ENCODE results near the gene EPHA7.

EPHA7 gene

DNA sequence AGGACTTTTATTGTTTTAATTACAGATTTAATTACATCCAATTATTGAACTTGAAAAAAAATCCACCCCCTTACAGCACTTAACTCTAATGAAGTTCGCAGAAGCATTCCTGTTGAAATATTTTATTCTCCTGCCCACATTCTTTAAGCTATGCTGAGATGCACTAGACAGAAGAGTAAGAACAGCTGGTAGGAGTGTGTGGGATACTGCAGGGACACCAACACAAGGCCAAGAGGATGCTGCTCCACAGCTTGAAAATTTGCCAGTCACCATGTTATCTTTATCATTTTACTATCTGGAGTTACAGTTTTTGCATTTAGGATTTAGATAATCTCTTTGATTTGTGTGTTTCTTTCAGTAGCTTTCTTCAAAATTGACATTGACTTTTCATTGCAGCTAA, 180.7 kb downstream of the EPHA7 start:
- H3K4me3 ChIP-seq (ENCODE audit: low read depth, low read length): no peak overlapping the region
- no peak for DNase-seq (ENCODE audit: low read depth)
- TF ChIP-seq, protein P1, sequence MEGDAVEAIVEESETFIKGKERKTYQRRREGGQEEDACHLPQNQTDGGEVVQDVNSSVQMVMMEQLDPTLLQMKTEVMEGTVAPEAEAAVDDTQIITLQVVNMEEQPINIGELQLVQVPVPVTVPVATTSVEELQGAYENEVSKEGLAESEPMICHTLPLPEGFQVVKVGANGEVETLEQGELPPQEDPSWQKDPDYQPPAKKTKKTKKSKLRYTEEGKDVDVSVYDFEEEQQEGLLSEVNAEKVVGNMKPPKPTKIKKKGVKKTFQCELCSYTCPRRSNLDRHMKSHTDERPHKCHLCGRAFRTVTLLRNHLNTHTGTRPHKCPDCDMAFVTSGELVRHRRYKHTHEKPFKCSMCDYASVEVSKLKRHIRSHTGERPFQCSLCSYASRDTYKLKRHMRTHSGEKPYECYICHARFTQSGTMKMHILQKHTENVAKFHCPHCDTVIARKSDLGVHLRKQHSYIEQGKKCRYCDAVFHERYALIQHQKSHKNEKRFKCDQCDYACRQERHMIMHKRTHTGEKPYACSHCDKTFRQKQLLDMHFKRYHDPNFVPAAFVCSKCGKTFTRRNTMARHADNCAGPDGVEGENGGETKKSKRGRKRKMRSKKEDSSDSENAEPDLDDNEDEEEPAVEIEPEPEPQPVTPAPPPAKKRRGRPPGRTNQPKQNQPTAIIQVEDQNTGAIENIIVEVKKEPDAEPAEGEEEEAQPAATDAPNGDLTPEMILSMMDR (conservative IDR thresholded peaks at IDR 0.05; ENCODE audit: low read depth, low read length): no peak

DNA sequence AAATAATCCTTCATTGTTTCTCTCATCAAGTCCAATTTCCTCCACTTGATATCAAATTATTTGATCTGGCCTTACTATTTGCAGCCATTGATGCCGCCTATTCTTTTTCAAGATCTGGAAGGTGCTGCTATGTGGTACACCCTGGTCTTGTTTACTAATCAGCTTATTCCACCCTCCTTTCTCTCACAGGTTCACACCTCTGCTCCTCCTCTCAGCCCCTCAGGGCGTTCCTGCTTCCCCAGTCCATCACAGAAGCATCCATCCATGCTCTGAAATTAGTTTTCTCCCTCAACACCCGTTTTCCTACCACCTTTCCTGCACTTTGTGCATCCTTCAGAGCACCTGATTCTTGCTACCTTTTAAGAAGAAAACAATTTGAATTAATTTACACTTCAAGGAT, 183.6 kb downstream of the EPHA7 start:
- TF ChIP-seq, protein P1 (conservative IDR thresholded peaks at IDR 0.05; ENCODE audit: low read depth, low read length): no peak
- no peak for DNase-seq (ENCODE audit: low read depth)
- no peak overlapping the region for H3K4me3 ChIP-seq (ENCODE audit: low read depth, low read length)

DNA sequence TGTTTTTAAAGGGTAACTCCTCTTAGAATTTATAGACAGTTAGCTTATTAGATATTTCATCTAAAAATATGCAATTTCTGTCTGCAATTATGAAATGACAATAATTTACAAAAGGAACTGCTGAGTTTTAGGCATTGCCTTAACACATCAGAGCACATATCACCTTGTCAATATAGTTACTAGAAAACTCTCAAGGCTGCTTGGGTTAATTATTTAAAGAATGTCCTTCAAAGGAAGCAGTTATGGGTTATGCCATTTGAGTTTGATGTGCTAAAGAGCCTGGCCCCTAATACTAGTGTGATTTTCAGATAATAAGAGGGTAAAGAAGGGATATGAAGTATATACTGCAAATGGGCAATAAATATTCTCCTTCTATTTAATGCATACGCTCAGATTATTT, 192.5 kb downstream of the EPHA7 start:
- TF ChIP-seq, protein P1 (conservative IDR thresholded peaks at IDR 0.05; ENCODE audit: low read depth, low read length): no peak
- no peak for DNase-seq (ENCODE audit: low read depth)
- H3K4me3 ChIP-seq (ENCODE audit: low read depth, low read length): no peak overlapping the region

DNA sequence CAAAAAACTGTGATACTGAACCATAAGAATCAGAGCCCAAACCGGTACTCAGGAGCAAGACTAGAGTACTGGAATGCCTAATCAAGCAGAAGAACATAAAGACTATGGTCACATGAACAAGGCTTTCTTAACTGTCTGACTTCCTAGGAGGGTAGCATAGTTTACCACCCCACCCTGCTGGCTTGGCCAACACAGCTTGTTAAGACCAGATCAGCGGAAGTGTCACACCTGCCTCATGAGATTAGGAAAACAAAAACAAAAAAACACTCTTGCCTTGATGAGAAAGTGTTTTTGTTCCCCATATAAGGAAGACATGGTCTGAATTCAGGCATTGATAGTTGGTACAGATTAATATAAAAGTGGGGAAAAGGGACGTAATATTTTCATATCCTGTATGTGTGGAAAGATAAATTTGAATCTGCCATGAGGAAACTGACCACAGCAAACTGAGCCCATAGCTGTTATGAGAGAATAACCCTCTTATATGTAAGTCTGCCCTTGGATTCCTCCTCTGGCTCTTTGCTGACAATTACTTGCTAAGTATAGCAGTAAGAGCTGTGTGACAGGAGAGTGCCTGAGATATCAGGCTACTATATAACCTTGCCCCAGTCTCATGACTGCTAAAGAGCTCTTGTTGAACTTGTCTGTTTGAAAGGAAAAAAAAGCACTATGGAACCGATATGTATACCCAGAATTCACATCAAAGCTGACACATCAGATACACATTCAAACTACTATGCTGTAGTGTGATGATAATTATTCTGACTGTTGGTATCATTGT, 197.1 kb downstream of the EPHA7 start:
- no peak for DNase-seq (ENCODE audit: low read depth)
- H3K4me3 ChIP-seq (ENCODE audit: low read depth, low read length): no peak overlapping the region
- TF ChIP-seq, protein P1 (conservative IDR thresholded peaks at IDR 0.05; ENCODE audit: low read depth, low read length): no peak

DNA sequence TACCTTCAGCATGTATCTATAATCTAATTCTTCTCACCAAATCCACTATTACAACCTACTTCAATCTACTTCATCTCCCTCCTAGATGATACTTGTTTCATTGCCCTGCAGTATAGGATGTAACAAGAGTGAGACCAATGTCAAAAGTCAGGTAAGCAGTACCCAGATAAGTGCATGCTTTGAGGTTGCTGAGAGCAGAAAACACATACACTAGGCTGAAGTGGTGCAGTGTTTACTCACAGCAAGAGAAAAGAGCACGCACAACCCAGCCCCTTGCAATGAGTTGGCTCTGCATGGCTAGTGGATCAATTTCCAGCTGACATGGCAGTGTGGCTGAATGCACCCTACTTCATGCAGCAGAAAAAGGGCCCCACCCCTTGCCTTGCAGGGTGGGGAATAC, 199.9 kb downstream of the EPHA7 start:
- DNase-seq (ENCODE audit: low read depth): no peak
- no peak overlapping the region for H3K4me3 ChIP-seq (ENCODE audit: low read depth, low read length)
- TF ChIP-seq, protein P1 (conservative IDR thresholded peaks at IDR 0.05; ENCODE audit: low read depth, low read length): no peak

DNA sequence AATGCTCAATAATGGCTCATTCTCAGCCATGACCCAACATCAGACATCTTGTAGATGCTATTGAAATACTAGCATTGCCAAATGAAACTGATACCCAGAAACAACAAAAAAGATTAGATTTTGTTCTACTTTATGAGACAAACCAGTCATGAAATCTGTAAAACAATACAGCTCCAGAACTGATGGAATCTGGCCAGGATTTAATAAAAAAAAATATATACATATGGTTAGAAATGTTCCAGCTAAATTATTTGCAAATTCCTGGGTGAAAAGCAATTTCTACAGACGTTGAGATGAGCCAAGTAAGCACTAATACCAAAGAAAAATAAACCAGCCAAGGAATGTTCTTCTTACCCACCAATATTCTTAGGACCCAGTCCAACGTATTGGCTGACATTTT, 201.3 kb downstream of the EPHA7 start:
- DNase-seq (ENCODE audit: low read depth): peak; percentile 6
- TF ChIP-seq, protein P1 (conservative IDR thresholded peaks at IDR 0.05; ENCODE audit: low read depth, low read length): no peak
- no peak overlapping the region for H3K4me3 ChIP-seq (ENCODE audit: low read depth, low read length)

DNA sequence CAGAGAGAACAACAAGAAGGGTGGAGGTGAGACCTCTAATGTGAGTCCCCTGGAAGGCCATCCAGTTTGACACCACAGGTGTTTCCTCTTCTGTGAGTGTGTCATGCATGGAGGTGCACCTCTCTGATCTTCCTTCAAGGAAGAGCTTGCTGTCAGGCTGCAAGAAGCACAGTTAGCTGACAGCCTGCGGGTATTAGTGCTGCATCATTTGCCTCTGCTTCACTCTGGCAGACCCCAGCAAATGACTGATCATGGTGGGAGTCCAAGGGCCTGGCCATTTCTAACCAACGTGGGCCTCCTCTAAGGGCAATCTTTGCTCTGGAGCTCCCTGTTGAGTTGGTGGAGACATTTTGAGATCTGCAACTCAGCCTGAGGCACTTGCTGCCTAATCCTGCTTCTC, 206.3 kb downstream of the EPHA7 start:
- H3K4me3 ChIP-seq (ENCODE audit: low read depth, low read length): no peak overlapping the region
- DNase-seq (ENCODE audit: low read depth): no peak
- TF ChIP-seq, protein P1 (conservative IDR thresholded peaks at IDR 0.05; ENCODE audit: low read depth, low read length): no peak

Data from choroid plexus epithelial cell (primary cell).